ENCODE measurements around the gene MNT.
"Not testable (repeated sequence)": the region's sequence is repeated elsewhere in the genome, so short reads cannot be mapped to it uniquely, and the experiment has no call there.

MNT gene, protein sequence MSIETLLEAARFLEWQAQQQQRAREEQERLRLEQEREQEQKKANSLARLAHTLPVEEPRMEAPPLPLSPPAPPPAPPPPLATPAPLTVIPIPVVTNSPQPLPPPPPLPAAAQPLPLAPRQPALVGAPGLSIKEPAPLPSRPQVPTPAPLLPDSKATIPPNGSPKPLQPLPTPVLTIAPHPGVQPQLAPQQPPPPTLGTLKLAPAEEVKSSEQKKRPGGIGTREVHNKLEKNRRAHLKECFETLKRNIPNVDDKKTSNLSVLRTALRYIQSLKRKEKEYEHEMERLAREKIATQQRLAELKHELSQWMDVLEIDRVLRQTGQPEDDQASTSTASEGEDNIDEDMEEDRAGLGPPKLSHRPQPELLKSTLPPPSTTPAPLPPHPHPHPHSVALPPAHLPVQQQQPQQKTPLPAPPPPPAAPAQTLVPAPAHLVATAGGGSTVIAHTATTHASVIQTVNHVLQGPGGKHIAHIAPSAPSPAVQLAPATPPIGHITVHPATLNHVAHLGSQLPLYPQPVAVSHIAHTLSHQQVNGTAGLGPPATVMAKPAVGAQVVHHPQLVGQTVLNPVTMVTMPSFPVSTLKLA

GRCh38 chr17:2400877-2401425, at the start of gene MNT:
MNT (minus strand) TSS chr17:2401060; CDS start chr17:2400712, 348 bp downstream.
- peak; percentile 94 for DNase-seq (ENCODE audit: low read depth)

DNA sequence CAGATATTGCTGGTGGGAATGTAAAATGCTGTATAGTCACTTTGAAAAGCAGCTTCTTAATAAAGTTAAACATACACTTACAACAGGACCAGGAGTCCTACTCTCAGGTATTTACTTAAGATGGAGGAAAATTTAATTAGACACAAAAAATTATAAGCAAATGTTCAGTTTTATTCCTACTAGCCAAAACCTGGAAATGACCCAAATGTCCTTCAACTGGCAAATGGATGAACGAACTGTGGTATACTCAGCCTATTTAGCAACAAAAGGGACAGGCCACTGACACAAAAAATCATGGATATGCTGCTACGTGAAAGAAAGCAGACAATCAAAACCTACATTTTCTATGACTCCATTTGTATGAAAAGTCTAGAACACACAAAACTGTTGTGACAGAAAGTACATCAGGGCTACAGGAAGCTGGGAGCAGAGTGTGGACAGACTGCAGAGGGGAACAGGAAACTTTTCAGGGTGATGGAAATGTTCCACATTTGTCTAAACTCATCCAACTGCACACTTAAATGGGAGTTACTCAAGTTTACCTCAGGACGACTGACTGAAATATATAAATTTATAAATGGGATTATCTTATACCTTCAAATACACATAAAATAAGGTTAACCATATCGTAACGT, 49.3 kb upstream of the MNT start:
- DNase-seq (ENCODE audit: low read depth), result no peak

GRCh38 chr17:2449486-2449885, 48.6 kb upstream of the MNT start:
- peak; percentile 21 for DNase-seq (ENCODE audit: low read depth)

DNA sequence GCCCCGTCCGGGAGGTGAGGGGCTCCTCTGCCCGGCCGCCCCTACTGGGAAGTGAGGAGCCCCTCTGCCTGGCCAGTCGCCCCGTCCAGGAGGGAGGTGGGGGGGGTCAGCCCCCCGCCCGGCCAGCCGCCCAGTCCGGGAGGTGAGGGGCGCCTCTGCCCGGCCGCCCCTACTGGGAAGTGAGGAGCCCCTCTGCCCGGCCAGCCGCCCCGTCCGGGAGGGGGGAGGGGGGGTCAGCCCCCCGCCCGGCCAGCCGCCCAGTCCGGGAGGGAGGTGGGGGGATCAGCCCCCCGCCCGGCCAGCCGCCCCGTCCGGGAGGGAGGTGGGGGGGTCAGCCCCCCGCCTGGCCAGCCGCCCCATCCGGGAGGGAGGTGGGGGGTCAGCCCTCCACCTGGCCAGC, 46.6 kb upstream of the MNT start:
- DNase-seq (ENCODE audit: low read depth), result not testable (repeated sequence)

DNA sequence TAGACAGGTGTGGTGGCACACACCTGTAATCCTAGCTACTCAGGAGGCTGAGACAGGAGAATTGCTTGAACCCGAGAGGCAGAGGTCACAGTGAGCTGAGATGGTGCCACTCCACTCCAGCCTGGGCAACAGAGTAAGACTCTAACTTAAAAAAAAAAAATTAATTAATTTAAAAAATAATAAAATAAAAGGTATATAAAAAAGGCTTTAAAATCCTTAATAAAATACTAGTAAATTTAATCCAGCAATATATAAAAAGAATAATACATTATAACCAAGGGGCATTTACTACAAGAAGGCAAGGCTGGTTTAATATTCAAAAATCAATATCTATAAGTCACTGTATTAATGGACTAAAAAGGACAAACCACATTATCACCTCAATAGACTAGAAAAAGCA, 44.8 kb upstream of the MNT start:
- no peak for DNase-seq (ENCODE audit: low read depth)

GRCh38 chr17:2444382-2444781, 43.5 kb upstream of the MNT start:
- DNase-seq (ENCODE audit: low read depth), result no peak

DNA sequence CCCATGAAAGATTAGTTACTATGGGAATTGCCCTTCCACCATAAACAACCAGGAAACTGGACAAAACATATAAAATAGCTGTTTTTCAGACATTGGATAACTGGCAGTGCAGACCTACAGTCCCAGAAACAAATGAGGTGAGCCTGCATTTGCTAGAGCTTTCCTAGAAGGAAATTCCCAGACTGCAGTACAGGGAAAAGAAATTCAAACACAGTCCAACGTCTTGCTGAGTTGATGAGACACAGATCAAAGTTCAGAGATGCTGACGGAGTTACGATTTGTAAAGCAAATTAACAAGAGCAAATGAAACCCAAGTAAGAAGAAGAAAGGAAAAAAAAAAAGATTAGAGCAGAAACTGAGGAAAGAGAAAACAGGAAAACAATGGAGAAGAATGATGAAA, 41.3 kb upstream of the MNT start:
- no peak for DNase-seq (ENCODE audit: low read depth)

DNA sequence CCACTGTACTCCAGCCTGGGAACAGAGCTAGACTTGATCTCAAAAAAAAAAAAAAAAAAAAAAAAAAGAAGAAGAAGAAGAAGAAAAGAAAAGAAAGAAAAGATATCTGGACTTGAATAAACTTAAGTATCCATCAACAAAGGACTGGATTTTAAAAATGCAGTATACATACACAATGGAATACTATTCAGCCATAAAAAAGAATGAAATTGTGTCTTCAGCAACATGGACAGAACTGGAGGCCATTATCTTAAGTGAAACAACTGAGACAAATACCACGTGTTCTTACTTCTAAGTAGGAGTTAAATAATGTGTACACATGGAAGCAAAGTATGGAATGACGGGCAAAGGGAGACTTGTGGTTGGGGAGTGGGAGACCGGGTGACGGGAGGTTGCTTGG, 40.1 kb upstream of the MNT start:
- no peak for DNase-seq (ENCODE audit: low read depth)

GRCh38 chr17:2439997-2440396, 39.1 kb upstream of the MNT start:
- DNase-seq (ENCODE audit: low read depth), result peak; percentile 50

- peak; percentile 63 for DNase-seq (ENCODE audit: low read depth)
Observed at GRCh38 chr17:2438823-2439222, 38.0 kb upstream of the MNT start.

- no peak for DNase-seq (ENCODE audit: low read depth)
Observed at GRCh38 chr17:2436316-2436905, 35.6 kb upstream of the MNT start.

DNA sequence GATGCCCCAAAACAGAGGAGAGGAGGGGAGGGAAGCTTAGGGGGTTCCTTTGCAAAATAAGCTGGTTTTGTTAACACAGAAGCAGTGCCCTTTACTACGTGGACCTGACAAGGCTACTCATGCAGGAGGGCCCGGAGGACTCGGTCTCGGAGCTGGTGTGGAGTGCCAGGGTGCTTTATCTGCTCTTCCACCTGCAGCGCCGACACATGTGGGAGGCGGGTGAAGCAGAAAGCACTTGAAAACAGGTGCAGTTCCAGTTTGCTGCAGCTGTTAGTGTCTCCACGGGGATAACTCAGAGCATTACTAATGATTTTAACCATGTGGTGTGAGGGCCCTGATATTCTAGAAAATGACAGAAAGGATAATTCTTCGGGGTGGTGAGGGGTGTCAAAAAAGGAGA, 35.0 kb upstream of the MNT start:
- no peak for DNase-seq (ENCODE audit: low read depth)

DNA sequence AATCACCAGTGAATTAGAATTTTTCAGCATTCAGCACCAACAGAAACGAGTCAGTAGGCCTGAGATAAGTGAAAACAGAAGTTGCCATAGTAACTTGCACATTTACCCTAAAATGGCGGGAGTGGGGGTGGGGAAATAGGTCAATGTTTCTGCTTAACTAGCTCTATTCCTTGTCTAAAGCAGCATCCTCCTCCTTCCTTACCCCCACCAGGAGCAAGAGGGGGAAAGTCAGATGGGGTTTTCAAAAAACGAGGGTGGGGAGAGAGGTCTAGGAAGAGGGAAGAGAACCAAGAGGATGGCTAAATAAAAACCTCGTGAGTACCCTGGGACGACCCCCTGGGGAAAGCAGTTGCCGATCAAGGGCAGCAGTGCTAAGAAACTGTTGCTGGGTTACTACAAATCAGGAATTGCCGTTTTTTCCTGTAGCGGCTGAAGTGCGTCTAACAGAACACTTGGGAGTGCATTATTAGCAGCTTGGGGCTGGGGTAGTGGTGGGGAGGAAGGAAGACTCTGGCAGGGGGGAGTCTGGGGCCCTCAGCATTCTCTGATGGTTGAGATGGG, 34.4 kb upstream of the MNT start:
- DNase-seq (ENCODE audit: low read depth), result no peak

GRCh38 chr17:2433696-2434095, 32.8 kb upstream of the MNT start:
- DNase-seq (ENCODE audit: low read depth), result peak; percentile 32

- no peak for DNase-seq (ENCODE audit: low read depth)
Observed at GRCh38 chr17:2427910-2428309, 27.1 kb upstream of the MNT start.

GRCh38 chr17:2427215-2427614, 26.4 kb upstream of the MNT start:
- no peak for DNase-seq (ENCODE audit: low read depth)

DNA sequence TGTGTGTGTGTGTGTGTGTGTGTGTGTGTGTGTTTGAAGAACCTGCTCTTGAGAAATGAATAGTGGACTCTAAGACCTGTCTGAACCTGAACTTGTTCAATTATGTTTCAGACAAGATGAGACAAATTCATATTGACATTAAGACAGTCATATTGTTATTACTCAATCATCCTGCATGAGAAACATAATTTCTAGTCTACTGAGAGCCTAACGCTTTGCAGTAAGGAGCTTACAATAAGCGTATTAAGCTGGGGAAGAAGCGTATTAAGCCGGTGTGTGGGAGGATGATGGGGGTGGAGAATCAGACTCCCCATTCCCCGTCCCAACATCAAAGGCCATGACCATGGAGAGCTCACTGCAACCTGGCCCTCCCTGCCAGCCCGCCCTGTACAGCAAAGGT, 22.4 kb upstream of the MNT start:
- DNase-seq (ENCODE audit: low read depth), result no peak

GRCh38 chr17:2421315-2422147, 20.7 kb upstream of the MNT start:
- DNase-seq (ENCODE audit: low read depth), result no peak

DNA sequence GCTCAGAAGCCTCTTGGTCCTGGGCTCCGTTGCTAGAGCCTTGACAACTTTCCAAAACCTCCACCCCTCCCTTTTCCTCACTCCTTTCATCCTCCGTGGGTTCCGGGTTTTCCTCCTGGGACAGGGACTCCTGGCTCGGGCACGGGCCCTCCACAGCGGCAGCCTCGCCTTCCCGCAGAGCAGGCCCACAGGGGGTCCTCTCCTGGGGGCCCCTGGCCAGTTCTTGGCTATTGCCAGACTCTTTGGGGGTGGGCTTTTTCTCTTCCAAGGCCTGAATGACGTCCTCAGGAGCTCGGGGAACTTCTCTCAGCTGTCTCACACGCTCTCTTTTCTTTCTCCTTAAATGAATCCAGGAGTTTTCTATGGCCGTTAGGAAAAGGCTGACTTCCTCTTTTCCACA, 19.3 kb upstream of the MNT start:
- no peak for DNase-seq (ENCODE audit: low read depth)

DNA sequence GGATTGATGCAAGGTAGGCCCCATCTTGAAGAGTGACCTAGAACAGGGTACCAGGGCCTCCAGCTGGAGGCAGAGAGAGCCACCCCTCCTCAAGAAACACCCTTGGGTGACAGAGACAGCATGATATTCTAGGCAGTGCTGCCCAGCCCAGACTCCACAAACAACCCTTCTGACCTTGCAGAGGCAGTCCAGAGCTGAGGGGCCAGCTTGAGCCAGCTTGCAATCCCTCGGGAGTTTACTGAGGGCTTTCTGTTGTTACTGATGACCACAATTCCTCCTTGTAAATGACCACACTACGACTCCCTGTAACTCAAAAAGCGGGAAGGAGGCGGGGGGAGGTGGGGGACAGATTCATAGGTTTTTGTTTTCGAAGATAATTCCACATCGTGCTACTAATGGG, 18.6 kb upstream of the MNT start:
- no peak for DNase-seq (ENCODE audit: low read depth)

GRCh38 chr17:2418572-2418971, 17.7 kb upstream of the MNT start:
- no peak for DNase-seq (ENCODE audit: low read depth)
